Upper lobe of left lung (tissue), 4 donors: ENCODE results near the gene CERKL.

Source experiments
- EP300 ChIP-seq, 4 donors: sonication (generic); formaldehyde crosslinking; IDR thresholded peaks; one replicate each; pipeline ENCODE4 v1.5.1; 2017; ENCODE audit warnings: antibody characterized with exemption in 4 of 4, control low read depth in 2 of 4
- POLR2AphosphoS5 ChIP-seq, 2 donors: sonication (generic); formaldehyde crosslinking; IDR thresholded peaks; one replicate each; pipeline ENCODE4 v1.5.1; 2017; ENCODE audit warnings: antibody characterized with exemption in 2 of 2
- TF ChIP-seq, protein P1 (sequence below), 6 experiments: fragments of 450-650 bp in 4 of 6; fragments of 200-600 bp in 2 of 6; sonication (generic) in 2 of 6; IDR thresholded peaks; one replicate each; pipeline ENCODE4 v1.5.1; 2016 to 2019; ENCODE audit warnings: antibody characterized with exemption in 6 of 6

DNA sequence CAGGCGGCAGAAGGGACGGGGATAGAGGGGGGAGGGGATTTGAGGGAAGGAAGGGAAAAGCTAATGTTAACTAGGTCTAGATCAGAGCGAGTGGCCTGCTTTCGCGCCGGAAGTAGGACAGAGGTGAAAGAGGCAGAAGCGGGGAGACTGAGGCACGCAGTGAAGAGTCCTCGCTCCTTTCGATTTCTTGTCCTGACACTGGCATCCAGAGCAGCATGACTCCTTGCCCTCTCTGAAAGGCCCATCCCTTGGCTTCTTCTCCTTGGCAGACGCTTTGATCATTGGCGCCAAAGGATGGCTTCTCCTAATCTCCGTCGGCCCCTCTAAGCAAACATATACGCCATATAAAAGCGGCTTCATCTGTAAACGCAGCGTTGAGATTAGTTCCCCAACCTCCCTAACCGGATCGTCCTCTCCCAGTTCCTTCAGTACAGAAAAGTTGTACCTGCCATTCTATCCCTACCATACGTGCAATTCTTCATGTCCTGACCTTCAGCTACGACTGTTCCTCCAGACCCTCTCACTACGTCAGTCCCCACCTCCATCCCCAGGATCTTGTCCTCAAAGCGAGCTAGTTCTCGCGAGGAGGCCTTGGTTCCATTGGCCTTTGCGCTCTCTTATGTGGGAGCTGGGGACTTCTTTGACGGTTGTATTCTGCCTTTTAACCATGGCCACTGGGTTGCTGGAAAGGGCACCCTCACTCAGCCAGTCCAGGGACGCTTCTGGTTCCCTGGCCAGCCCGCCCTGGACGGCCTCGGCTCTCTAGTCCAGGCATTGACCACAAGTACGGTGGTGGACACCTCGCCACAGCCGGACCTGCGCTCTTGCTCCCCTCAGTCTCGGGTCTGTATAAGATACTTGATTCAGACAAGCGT lies 24.3 kb upstream of the CERKL start:
- TF ChIP-seq EP300 (IDR thresholded peaks at IDR 0.05) (no peak), POLR2AphosphoS5 (IDR thresholded peaks at IDR 0.05) (no peak)
- TF ChIP-seq, protein P1, sequence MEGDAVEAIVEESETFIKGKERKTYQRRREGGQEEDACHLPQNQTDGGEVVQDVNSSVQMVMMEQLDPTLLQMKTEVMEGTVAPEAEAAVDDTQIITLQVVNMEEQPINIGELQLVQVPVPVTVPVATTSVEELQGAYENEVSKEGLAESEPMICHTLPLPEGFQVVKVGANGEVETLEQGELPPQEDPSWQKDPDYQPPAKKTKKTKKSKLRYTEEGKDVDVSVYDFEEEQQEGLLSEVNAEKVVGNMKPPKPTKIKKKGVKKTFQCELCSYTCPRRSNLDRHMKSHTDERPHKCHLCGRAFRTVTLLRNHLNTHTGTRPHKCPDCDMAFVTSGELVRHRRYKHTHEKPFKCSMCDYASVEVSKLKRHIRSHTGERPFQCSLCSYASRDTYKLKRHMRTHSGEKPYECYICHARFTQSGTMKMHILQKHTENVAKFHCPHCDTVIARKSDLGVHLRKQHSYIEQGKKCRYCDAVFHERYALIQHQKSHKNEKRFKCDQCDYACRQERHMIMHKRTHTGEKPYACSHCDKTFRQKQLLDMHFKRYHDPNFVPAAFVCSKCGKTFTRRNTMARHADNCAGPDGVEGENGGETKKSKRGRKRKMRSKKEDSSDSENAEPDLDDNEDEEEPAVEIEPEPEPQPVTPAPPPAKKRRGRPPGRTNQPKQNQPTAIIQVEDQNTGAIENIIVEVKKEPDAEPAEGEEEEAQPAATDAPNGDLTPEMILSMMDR (IDR thresholded peaks at IDR 0.05) = no peak
